HepG2 (cell line): ENCODE measurements around the gene CES3. TPM values are rescaled to one million over a fixed set of nuclear protein-coding genes. Genes with fewer than 3 reads are reported as not detected.

Source experiments
- ATAC-seq: fragments of 200-7000 bp; cut with Tn5 transposase; 3 replicates; pipeline ENCODE4 v1.9.1; 2020; ENCODE audit warnings: mild to moderate bottlenecking, moderate library complexity
- BruUV-seq: library from RNA; stranded (reverse); fragments of 400-500 nt; replicated peaks from 2 replicates; lab custom pipeline; 2021; lab: Mats Ljungman, UMichigan
- CTCF ChIA-PET: fragments of 300-600 bp; formaldehyde crosslinking; extraction: SDS; loops from one replicate; lab custom pipeline; 2021; ENCODE audit warnings: low total read pairs, inconsistent platforms, low intra/inter-chr PET ratio; lab: Yijun Ruan, JAX
- POLR2A ChIA-PET: fragments of 350-600 bp; sonication (Branson Sonifier 250); formaldehyde crosslinking; loops from one replicate; lab custom pipeline; 2020; ENCODE audit warnings: antibody characterized with exemption, inconsistent platforms; lab: Yijun Ruan, JAX
- DNase-seq: peaks from one replicate; pipeline ENCODE4 v3.0.0-alpha.2; 2015; ENCODE audit warnings: low spot score
- FAIRE-seq: peaks from 3 replicates; lab custom pipeline; 2011; peaks lifted over from hg19 to GRCh38; lab: Jason Lieb, UNC
- H2AFZ ChIP-seq: one replicate; pipeline ENCODE4 v1.6.1; 2011; ENCODE audit warnings: low read length, inconsistent platforms
- H3K27ac ChIP-seq: fragments of 300-600 bp; 3 replicates; pipeline ENCODE4 v1.8.0; 2011; ENCODE audit warnings: mixed run types, mild to moderate bottlenecking, mixed read lengths, low read length, inconsistent platforms; ENCODE audit not compliant: insufficient read depth; ENCODE audit errors: extremely low read length
- H3K27me3 ChIP-seq, 2 experiments: fragments of 200-600 bp in 1 of 2; 2 replicates in 1 of 2; 3 replicates in 1 of 2; pipeline versions ENCODE4 v1.6.0 to v1.8.0; 2011; ENCODE audit warnings: low read length in 2 of 2, mild to moderate bottlenecking in 2 of 2, moderate library complexity in 2 of 2, inconsistent platforms in 1 of 2; ENCODE audit not compliant: insufficient read depth in 2 of 2, control insufficient read depth in 1 of 2
- H3K36me3 ChIP-seq, 2 experiments: fragments of 200-600 bp in 1 of 2; replicated peaks in 1 of 2; 2 replicates in 1 of 2; 3 replicates in 1 of 2; pipeline versions ENCODE4 v1.5.1 to v1.8.0; 2011; ENCODE audit warnings: low read length in 2 of 2, inconsistent platforms in 1 of 2; ENCODE audit not compliant: insufficient read depth in 2 of 2, control insufficient read depth in 1 of 2
- H3K4me1 ChIP-seq: 2 replicates; pipeline ENCODE4 v1.5.1; 2012; ENCODE audit warnings: low read length, inconsistent platforms; ENCODE audit not compliant: insufficient read depth
- H3K4me2 ChIP-seq: 2 replicates; pipeline ENCODE4 v1.6.0; 2011; ENCODE audit warnings: low read depth, low read length, inconsistent platforms
- H3K4me3 ChIP-seq, 3 experiments: fragments of 200-600 bp in 1 of 3; sonication (generic), shearing (Covaris generic) in 1 of 3; replicated peaks in 1 of 3; 2 replicates each; pipeline ENCODE4 v1.5.1; 2011 to 2016; ENCODE audit warnings: low read length in 3 of 3, inconsistent platforms in 2 of 3, low read depth in 2 of 3, mild to moderate bottlenecking in 2 of 3, control low read depth in 1 of 3, mixed read lengths in 1 of 3; ENCODE audit not compliant: insufficient read depth in 1 of 3
- H3K79me2 ChIP-seq: one replicate; pipeline ENCODE4 v1.6.1; 2011; ENCODE audit warnings: low read length, inconsistent platforms; ENCODE audit not compliant: insufficient read depth
- H3K9ac ChIP-seq: 2 replicates; pipeline ENCODE4 v1.6.0; 2011; ENCODE audit warnings: mild to moderate bottlenecking, low read depth, low read length, inconsistent platforms; ENCODE audit not compliant: insufficient read depth
- H3K9me3 ChIP-seq: 2 replicates; pipeline ENCODE4 v1.5.1; 2012; ENCODE audit warnings: mild to moderate bottlenecking, low read length
- H4K20me1 ChIP-seq: 2 replicates; pipeline ENCODE4 v1.6.0; 2011; ENCODE audit warnings: inconsistent platforms, mild to moderate bottlenecking, low read length, moderate library complexity; ENCODE audit not compliant: insufficient read depth
- ETV5 ChIP-seq: IDR thresholded peaks from 2 replicates; pipeline ENCODE4 v1.6.1; 2018; ENCODE audit warnings: missing biosample characterization, missing genetic modification reagents, inconsistent platforms, borderline replicate concordance
- FOSL2 ChIP-seq: sonication (generic); formaldehyde crosslinking; IDR thresholded peaks from 2 replicates; pipeline ENCODE4 v1.4.0; 2020; ENCODE audit warnings: missing genetic modification reagents
- HES4 ChIP-seq: sonication (generic); formaldehyde crosslinking; IDR thresholded peaks from 2 replicates; pipeline ENCODE4 v1.9.0; 2021; ENCODE audit warnings: mild to moderate bottlenecking, missing genetic modification reagents, borderline replicate concordance
- ZKSCAN1 ChIP-seq: fragments of 150-350 bp; IDR thresholded peaks from 2 replicates; pipeline ENCODE4 v1.6.1; 2014; ENCODE audit warnings: low read length
- ZNF451 ChIP-seq: sonication (generic); formaldehyde crosslinking; IDR thresholded peaks from 2 replicates; pipeline ENCODE4 v1.5.0; 2020; ENCODE audit warnings: mild to moderate bottlenecking, missing genetic modification reagents
- WGBS: methylation state at CpG from one replicate; pipeline ENCODE4 v1.1.6; 2017; ENCODE audit warnings: low lambda C conversion rate; 5-methylcytosine and 5-hydroxymethylcytosine counted together
- in situ Hi-C: cut with HindIII; loops from 2 replicates; pipeline ENCODE4 v1.10.0; 2017; ENCODE audit warnings: low pct_unique_long_range_greater_than_20kb; ENCODE audit not compliant: extremely low pct_ligation_motif_present
- intact Hi-C: fragments of 100-400 bp; cut with micrococcal nuclease; formaldehyde crosslinking; loops from one replicate; pipeline ENCODE4 v1.10.0; 2022; ENCODE audit not compliant: unreplicated experiment
- polyA plus RNA-seq, 8 experiments: library from polyadenylated mRNA; depleted of rRNA in 3 of 8; stranded (reverse) in 7 of 8; unstranded in 1 of 8; fragments of >200 nt; fragmentation: Illumina TruSeq in 4 of 8; extraction: Trizol in 4 of 8; gene quantifications; 2 replicates each; pipeline versions ENCODE4 v1.2.1 to v1.2.3, GENCODE V29; 2011 to 2016; ENCODE audit warnings: low read depth in 4 of 8, missing spikeins in 1 of 8, mixed read lengths in 1 of 8; ENCODE audit not compliant: insufficient read depth in 1 of 8
- total RNA-seq, 5 experiments: library from RNA; depleted of rRNA; stranded (reverse); fragments of >200 nt; fragmentation: Illumina TruSeq; extraction: Trizol; gene quantifications; 2 replicates each; pipeline ENCODE4 v1.2.3, GENCODE V29; 2016; ENCODE audit warnings: low read depth in 1 of 5
- TF ChIP-seq, protein P1 (sequence below): sonication (generic); formaldehyde crosslinking; IDR thresholded peaks from 2 replicates; pipeline ENCODE4; 2020; ENCODE audit warnings: missing genetic modification reagents, mild to moderate bottlenecking, borderline replicate concordance

The CES3 gene
- total and polyA plus RNA-seq, 2 of the 13 experiments (the other 11 are each of a cell fraction or from before 2014, with no cell fraction given) = 6.6 to 17.4 TPM

GRCh38 chr16:66927918-66928649 lies 33.0 kb upstream of the CES3 start:
- Histone ChIP-seq H3K4me1 (peaks cover 65% of the 10 kb centered on the region), H3K9me3 (no peaks in the 10 kb centered on the region), H3K4me2 (no peak overlapping the region), H3K79me2 (no peaks in the 10 kb centered on the region), H4K20me1 (no peaks in the 10 kb centered on the region), H3K27me3 (peaks cover 5 to 18% of the 10 kb centered on the region in 2 experiments; a peak in 4 of 5 replicates)
- no peak for FAIRE-seq
- WGBS = 93% methylated on average over 7 of the region's 8 CpGs
- no peak for TF ChIP-seq HES4 (CRISPR knock-in tag)
- peak; percentile 48; the same call in 1 of the 2 replicates for TF ChIP-seq ZKSCAN1
- TF ChIP-seq FOSL2 (CRISPR knock-in tag) = 0 out of 2 replicates have a peak, but pooled peaks have one; percentile 12
- TF ChIP-seq ETV5 (CRISPR knock-in tag) = no peak
- TF ChIP-seq, protein P1, sequence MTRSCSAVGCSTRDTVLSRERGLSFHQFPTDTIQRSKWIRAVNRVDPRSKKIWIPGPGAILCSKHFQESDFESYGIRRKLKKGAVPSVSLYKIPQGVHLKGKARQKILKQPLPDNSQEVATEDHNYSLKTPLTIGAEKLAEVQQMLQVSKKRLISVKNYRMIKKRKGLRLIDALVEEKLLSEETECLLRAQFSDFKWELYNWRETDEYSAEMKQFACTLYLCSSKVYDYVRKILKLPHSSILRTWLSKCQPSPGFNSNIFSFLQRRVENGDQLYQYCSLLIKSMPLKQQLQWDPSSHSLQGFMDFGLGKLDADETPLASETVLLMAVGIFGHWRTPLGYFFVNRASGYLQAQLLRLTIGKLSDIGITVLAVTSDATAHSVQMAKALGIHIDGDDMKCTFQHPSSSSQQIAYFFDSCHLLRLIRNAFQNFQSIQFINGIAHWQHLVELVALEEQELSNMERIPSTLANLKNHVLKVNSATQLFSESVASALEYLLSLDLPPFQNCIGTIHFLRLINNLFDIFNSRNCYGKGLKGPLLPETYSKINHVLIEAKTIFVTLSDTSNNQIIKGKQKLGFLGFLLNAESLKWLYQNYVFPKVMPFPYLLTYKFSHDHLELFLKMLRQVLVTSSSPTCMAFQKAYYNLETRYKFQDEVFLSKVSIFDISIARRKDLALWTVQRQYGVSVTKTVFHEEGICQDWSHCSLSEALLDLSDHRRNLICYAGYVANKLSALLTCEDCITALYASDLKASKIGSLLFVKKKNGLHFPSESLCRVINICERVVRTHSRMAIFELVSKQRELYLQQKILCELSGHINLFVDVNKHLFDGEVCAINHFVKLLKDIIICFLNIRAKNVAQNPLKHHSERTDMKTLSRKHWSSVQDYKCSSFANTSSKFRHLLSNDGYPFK (CRISPR knock-in tag) = no peak
- no peak for TF ChIP-seq ZNF451 (CRISPR knock-in tag)
- TF ChIP-seq, all 625 proteins: peak for 2
- intact Hi-C loops (no loop called here), in situ Hi-C loops (no loop called here)
- no TSS peak for BruUV-seq
- no peak for DNase-seq
- Histone ChIP-seq H3K36me3 (peaks cover 0 to 5% of the 10 kb centered on the region in 2 experiments; a peak in 2 of 5 replicates), H2AFZ (no peak overlapping the region), H3K9ac (no peak overlapping the region), H3K27ac (no peak overlapping the region), H3K4me3 (no peak overlapping the region)
- no peak for ATAC-seq
- POLR2A ChIA-PET = interaction anchor here (0.8 to 3.8 kb wide), 5 partner anchors 10 to 33 kb away, joined by 3 to 23 read pairs (median 10); partner anchors contain the start of gene CDH16
- CTCF ChIA-PET = interaction anchor here (2.9 kb wide), 1 partner anchor 33 kb away, joined by 28 read pairs; no protein-coding TSS in a partner anchor
